GM12801 (cell line): Measurements from ENCODE around the gene ZPR1.

Experiments used
- CTCF ChIP-seq: IDR thresholded peaks from one replicate; pipeline ENCODE4 v1.5.1; 2011; ENCODE audit warnings: control low read depth; ENCODE audit not compliant: insufficient read length; ENCODE audit errors: extremely low read depth

The ZPR1 gene

GRCh38 chr11:116792869-116793771 lies 5.3 kb upstream of the ZPR1 start:
- no peak for TF ChIP-seq CTCF

GRCh38 chr11:116792144-116792868 lies 4.5 kb upstream of the ZPR1 start:
- no peak for TF ChIP-seq CTCF

- TF ChIP-seq CTCF: no peak
Observed at GRCh38 chr11:116791813-116792143, 4.0 kb upstream of the ZPR1 start, which contains the start of gene APOA5. TSS of gene APOA5 (minus strand) at chr11:116791879. CDS start at chr11:116791860, 19 bp downstream.

GRCh38 chr11:116791002-116791812 lies 3.4 kb upstream of the ZPR1 start:
- TF ChIP-seq CTCF: no peak

- TF ChIP-seq CTCF: no peak
Observed at GRCh38 chr11:116790167-116791001, 2.6 kb upstream of the ZPR1 start.

- TF ChIP-seq CTCF: no peak
Observed at GRCh38 chr11:116788975-116789374, 1.2 kb upstream of the ZPR1 start.
